Measurements from ENCODE around the gene BAK1. TPM values are rescaled to one million over a fixed set of nuclear protein-coding genes. Genes with fewer than 3 reads are reported as not detected.
"Not testable (repeated sequence)": the region's sequence is repeated elsewhere in the genome, so short reads cannot be mapped to it uniquely, and the experiment has no call there.

BAK1 gene
- total and polyA plus RNA-seq, 2 donors (not counting 3 experiments of a cell fraction or from before 2014, with no cell fraction given), result 25.4 to 37.1 TPM

- not testable (repeated sequence) for BruUV-seq (replicated peaks)
- CTCF ChIA-PET, result interaction anchor here (0.5 to 0.8 kb wide), 3 partner anchors 15 to 142 kb away, joined by 3 read pairs; no protein-coding TSS in a partner anchor
Observed at GRCh38 chr6:33530617-33531016, 49.5 kb downstream of the BAK1 start.

More at GRCh38 chr6:33530617-33531016, 49.5 kb downstream of the BAK1 start:
- H3K9me3 ChIP-seq (replicated peaks; ENCODE audit: control insufficient read depth, insufficient read depth, low read length); H3K79me2 ChIP-seq (ENCODE audit: control insufficient read depth, insufficient read depth, low read length); H3K36me3 ChIP-seq (ENCODE audit: control insufficient read depth in 2 of 2, extremely low read depth in 1 of 2, insufficient read depth in 2 of 2, low read length in 2 of 2); POLR2A ChIA-PET; H3K9me1 ChIP-seq (replicated peaks; ENCODE audit: control insufficient read depth, extremely low read depth, insufficient read depth, low read length); H3K4me1 ChIP-seq (ENCODE audit: control insufficient read depth, extremely low read depth, insufficient read depth, low read length); H4K20me1 ChIP-seq (replicated peaks; ENCODE audit: control insufficient read depth, extremely low read depth, insufficient read depth, low read length); dilution Hi-C loops (cut with MboI; ENCODE audit: extremely low pct_ligation_motif_present, low sequenced_read_pairs); DNase-seq (ENCODE audit: low read depth, low spot score); H3K9ac ChIP-seq (replicated peaks; ENCODE audit: extremely low read depth, insufficient read depth, low read length); H2AFZ ChIP-seq (ENCODE audit: low read depth, low read length); intact Hi-C loops (cut with micrococcal nuclease); H3K4me3 ChIP-seq (replicated peaks in 1 of 3; ENCODE audit: insufficient read depth in 1 of 3, low read depth in 1 of 3, low read length in 3 of 3); FAIRE-seq; H3K27ac ChIP-seq (ENCODE audit: insufficient read depth, low read depth, low read length); H3K4me2 ChIP-seq (ENCODE audit: insufficient read depth, low read length); H3K27me3 ChIP-seq (ENCODE audit: control insufficient read depth in 2 of 2, insufficient read depth in 2 of 2, low read length in 2 of 2): not testable (repeated sequence)

Small RNA genes lying within 50 kb of the gene (small RNA-seq; reads per million reads assigned to genes)
- not detected for gene RF00017 (ENCODE audit: insufficient read depth, insufficient read length, low read depth, low replicate concordance)

Other genes starting within 250 kb of the BAK1 start
- gene KIFC1, start 188.5 kb downstream of the BAK1 start, total RNA-seq, result 63.4 and 65.9 TPM in 2 replicates
- 38.5 and 39.3 TPM in 2 replicates for gene KIFC1, start 188.5 kb downstream of the BAK1 start, polyA plus RNA-seq
- gene PHF1, start 169.3 kb downstream of the BAK1 start, total RNA-seq, result 28.8 and 32.5 TPM in 2 replicates
- 53.1 and 62.6 TPM in 2 replicates for gene PHF1, start 169.3 kb downstream of the BAK1 start, polyA plus RNA-seq
- 133 TPM in 2 replicates for gene CUTA, start 162.2 kb downstream of the BAK1 start, total RNA-seq
- 202 and 241 TPM in 2 replicates for gene CUTA, start 162.2 kb downstream of the BAK1 start, polyA plus RNA-seq
- gene SYNGAP1, start 160.2 kb downstream of the BAK1 start, total RNA-seq, result 14.3 and 15.1 TPM in 2 replicates
- 7.3 and 7.9 TPM in 2 replicates for gene SYNGAP1, start 160.2 kb downstream of the BAK1 start, polyA plus RNA-seq
- 8.0 and 8.7 TPM in 2 replicates for gene ZBTB9, start 125.7 kb downstream of the BAK1 start, total RNA-seq
- gene ZBTB9, start 125.7 kb downstream of the BAK1 start, polyA plus RNA-seq, result 4.7 and 4.9 TPM in 2 replicates
- gene ITPR3, start 41.0 kb upstream of the BAK1 start, total RNA-seq, result 40.5 and 52.2 TPM in 2 replicates
- 28.8 and 31.9 TPM in 2 replicates for gene ITPR3, start 41.0 kb upstream of the BAK1 start, polyA plus RNA-seq
- 91.5 and 95.3 TPM in 2 replicates for gene UQCC2, start 131.4 kb upstream of the BAK1 start, total RNA-seq
- gene UQCC2, start 131.4 kb upstream of the BAK1 start, polyA plus RNA-seq, result 46.3 and 52.1 TPM in 2 replicates
- gene IP6K3, start 166.6 kb upstream of the BAK1 start, total RNA-seq, result not detected in 2 replicates
- not detected in 2 replicates for gene IP6K3, start 166.6 kb upstream of the BAK1 start, polyA plus RNA-seq
- gene LEMD2, start 208.9 kb upstream of the BAK1 start, total RNA-seq, result 81.8 and 84.3 TPM in 2 replicates
- gene LEMD2, start 208.9 kb upstream of the BAK1 start, polyA plus RNA-seq, result 54.9 and 61.1 TPM in 2 replicates
- gene MLN, start 223.7 kb upstream of the BAK1 start, total RNA-seq, result not detected in 2 replicates
- gene MLN, start 223.7 kb upstream of the BAK1 start, polyA plus RNA-seq, result not detected in 2 replicates